ENCODE results near the gene ZNF407.

GRCh38 chr18:74976331-74976909, 378.8 kb downstream of the ZNF407 start:
- TF ChIP-seq ZFP3 (CRISPR knock-in tag; IDR thresholded peaks at IDR 0.05) = no peak
- no peak for TF ChIP-seq ESRRG (CRISPR knock-in tag; IDR thresholded peaks at IDR 0.05)
- no peak for TF ChIP-seq CSDC2 (CRISPR knock-in tag; IDR thresholded peaks at IDR 0.05)
- no peak for TF ChIP-seq CREB5 (CRISPR knock-in tag; IDR thresholded peaks at IDR 0.05; ENCODE audit: low read depth)
- no peak for TF ChIP-seq ZNF8 (CRISPR knock-in tag; IDR thresholded peaks at IDR 0.05)
- no peak for TF ChIP-seq ISL1 (CRISPR knock-in tag; IDR thresholded peaks at IDR 0.05)
- TF ChIP-seq PATZ1 (CRISPR knock-in tag; IDR thresholded peaks at IDR 0.05; ENCODE audit: borderline replicate concordance) = no peak
- TF ChIP-seq CSRNP3 (CRISPR knock-in tag; IDR thresholded peaks at IDR 0.05) = no peak
- TF ChIP-seq RARB (CRISPR knock-in tag; IDR thresholded peaks at IDR 0.05) = no peak
- TF ChIP-seq ZNF565 (CRISPR knock-in tag; conservative IDR thresholded peaks at IDR 0.05; ENCODE audit: low read depth) = no peak
